GM18907 (cell line): ENCODE results near the gene DTWD2.

ENCODE experiments used
- ATAC-seq: cut with Tn5 transposase; IDR thresholded peaks from one replicate; pipeline ENCODE4 v1.9.1; 2021; ENCODE audit warnings: mild to moderate bottlenecking, moderate library complexity; ENCODE audit not compliant: unreplicated experiment

The DTWD2 gene, protein sequence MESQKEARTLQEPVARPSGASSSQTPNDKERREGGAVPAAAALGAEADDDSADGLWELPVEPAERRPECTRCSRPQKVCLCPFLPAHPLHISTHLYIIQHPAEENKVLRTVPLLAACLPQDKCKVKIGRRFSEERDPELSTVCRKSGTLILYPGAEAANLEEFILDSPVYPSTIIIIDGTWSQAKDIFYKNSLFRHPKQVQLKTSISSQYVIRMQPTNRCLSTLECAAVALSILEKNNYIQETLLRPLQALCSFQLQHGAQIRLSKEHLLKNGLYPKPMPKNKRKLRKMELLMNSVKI

DNA sequence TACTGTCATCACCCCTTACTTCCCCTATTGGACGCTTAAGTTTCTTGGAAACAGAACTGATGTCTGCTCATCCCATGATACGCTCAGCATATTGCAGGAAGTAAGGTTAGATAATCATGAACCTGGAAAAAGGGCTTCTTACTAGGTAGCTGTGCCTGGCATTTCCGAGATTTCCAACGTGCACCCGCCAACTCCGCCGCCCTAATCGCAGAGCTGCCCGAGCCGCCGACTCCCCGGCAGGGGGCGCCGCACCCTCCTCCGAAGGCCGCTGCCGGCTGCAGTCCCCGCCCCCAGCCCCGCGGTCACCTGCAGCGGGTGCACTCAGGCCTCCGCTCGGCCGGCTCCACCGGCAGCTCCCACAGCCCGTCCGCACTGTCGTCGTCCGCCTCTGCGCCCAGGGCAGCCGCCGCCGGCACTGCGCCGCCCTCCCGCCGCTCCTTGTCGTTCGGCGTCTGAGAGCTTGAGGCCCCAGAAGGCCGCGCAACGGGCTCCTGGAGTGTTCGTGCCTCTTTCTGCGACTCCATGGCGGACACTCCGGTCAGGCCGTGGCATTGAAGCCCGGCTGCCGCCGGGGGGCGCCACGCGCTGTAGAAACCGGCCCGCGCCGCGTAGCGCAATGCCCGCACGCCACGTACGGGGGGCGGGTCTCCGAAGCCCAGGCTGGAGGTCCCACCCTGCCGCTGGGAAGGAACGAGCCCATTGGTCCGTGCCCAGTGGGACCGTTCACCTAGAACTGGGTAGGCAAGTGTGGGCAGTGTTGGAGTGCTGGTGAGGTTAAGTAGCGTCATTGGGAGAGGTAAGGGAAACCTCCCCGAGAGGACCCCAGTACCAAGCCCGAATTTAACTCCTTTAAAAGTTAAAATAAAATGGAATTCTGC, at the start of gene DTWD2:
TSS of gene DTWD2 (minus strand) at position 560 of the 878 bp plus-strand sequence. CDS start at position 524, 36 bp downstream.
- peak; percentile 98 for ATAC-seq

DNA sequence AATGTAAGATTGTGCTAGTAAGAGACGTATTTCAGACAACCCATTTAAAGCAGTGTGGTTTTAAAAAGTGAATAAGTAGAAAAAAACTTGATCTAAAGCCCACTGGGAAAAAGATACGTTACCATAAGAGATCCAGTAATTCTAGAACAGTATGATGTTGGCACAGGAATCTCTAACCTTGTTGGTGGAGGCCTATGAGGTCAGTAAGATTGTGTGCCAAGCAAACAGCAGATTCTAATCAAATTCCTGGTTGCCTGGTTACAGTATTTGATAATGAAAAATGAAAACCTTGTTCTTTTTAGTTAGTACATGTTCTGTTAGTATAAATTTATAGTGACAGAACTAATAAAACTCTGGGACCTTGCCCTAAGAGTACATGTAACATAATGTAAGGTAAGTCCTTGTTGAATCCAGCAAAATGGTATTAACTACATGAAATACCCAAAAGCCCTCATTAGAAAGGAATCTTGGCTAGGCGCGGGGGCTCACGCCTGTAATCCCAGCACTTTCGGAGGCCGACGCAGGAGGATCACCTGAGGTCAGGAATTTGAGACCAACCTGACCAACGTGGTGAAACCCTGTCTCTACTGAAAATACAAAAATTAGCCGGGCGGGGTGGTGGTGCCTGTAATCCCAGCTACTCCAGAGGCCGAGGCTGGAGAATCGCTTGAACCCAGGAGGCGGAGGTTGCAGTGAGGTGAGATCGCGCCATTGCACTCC, 49.3 kb upstream of the DTWD2 start:
- no peak for ATAC-seq

DNA sequence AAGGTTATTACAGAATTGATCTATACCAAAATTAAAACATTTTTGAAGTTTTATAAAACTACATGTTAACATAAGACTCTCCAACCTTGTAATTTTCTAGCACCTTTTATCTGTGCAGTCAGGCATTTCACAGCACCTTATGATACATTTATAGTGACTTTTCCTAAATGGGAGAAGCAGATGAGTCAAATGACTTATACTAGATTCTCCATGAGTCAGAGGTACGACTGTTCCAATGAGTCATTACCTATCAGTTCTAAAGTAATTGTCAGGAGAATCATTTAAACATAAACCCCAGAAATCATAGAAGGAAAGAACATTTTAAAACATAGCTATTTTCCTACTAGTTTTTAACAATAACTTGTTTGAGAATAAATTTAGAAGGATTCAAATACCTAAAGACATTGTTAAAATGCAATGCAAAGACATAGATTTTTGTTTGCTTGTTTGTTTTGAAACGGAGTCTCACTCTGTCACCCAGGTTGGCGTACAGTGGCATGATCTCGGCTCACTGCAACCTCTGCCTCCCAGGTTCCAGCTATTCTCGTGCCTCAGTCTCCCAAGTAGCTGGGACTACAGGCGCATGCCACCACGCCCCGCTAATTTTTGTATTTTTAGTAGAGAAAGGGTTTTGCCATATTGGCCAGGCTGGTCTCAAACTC, 47.9 kb upstream of the DTWD2 start:
- no peak for ATAC-seq

DNA sequence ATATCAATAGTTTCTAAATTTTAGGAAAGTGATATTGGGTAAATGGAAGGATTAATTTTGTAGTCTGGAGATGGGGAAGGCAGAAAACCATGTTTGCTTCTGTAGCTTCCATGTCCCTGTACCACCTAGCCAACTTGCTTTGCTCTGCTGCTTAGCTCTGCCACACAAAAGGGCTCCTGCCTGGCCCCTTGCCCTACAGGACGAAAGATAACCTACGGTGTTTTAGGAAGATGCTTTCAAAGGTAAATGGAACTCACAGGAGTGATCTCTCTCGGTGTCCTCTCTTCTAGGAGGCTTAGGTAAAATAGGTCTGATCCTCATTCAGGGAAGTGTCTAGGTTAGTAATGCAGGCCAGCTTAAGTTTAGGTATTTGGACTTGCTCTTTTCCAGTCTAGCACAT, 44.8 kb upstream of the DTWD2 start:
- no peak for ATAC-seq

DNA sequence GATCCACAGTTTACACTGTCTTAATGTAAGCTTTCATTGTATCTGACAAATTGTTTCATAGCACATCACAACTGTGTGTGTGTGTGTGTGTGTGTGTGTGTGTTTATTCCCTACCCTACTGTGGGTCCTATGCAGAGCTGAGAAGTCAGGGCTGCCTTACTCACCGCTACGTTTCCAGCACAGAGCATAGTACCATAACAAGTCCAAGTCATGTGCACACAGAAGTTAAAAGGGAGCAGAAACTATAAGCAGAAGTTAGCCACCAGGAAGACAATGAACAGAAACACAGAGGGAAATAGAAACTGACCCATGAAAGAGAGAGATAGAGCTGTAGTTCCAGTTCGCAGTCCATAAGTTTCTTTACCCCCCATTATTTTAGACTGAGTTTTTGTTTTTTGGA, 44.3 kb upstream of the DTWD2 start:
- ATAC-seq: peak; percentile 32

DNA sequence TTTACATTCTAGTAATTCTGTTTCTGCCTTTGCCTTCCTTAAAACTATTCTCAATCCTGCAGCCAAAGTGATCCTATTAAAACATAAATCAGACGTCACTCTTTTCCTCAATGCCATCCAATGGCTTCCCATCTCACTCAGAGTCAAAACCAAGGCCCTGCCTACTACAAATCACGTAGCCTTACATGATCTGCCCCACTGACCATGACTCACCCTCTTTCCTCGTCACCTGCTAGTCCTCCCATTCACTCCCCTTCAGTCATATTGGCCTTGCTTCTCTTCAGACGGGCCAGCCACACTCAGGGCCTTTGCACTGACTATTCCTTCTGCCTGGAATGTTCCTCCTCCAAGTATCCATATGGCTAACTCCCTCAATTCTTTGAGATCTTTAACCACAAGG, 43.6 kb upstream of the DTWD2 start:
- peak; percentile 62 for ATAC-seq

DNA sequence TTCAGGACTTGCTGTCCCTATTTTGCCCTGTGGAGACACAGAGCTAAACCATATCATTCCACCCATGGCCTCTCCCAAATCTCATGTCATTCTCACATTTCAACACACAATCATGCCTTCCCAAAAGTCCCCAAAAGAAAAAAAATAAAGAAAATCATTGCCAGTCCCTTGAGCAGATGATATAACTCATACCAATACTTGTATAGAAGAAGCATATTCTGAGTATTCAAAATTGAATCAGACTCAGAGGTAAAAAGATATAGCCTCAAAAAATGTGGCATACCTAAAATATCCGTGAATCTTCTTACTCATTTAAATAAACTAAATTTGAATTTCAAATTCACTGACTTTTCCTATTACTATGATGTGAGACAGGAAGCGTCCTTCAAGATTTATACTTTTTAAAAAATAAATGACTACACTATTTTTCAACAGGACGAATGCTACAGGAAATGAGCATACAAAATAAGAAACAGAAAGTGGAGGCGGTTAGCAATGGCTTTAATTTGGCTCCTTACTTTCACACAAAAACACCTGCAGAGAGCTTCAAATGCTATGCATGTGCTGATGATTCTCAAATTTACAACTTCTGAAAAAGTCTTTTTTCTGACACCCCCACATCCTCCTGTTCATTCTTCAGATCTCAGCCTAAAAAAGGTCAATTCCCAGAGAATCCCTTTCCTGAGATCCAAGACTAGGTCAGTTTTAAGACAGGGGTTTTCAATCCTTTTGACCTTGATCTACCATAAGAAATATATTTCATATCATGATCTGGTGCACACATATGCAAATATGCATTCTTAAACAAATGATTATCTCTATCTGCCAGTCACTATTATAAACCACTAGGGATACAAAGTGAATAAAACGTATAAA, 42.9 kb upstream of the DTWD2 start:
- peak; percentile 87 for ATAC-seq

DNA sequence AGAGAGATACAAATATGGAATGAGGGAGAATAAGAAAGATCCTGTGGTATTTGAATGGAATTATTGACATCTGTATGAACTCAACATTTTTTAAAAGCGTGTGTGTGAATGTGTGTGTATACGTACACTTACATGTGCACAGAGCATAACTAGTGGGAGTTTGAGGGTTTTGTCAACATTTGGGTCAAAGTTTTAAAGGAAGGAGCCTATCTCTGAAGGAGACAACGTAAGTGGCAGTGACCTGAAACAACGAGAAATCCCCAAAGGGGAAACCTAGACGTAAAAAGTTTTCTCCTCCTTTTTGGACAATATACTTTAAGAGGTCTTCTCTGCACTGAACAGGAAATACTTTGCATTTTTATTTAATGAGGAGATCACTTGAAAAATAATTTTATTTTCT, 40.2 kb upstream of the DTWD2 start:
- ATAC-seq: no peak

DNA sequence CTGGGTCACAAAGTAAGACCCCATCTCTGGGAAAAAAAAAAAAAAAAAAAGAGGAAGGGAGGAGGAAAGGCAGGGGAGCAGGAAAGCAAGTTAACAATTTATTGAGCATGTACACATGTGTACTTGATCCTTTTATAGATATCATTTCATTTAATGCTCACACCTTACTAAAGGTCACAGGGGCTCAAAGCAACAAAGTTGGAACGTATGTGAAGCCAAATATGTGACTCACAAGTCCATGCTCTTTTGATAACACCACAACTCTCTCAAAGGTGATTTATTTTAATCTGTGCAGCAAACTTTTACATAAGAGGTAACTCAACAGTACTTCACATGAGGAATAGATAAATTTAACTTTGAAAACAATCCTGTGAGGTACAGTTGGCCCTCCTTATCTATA, 34.4 kb upstream of the DTWD2 start:
- ATAC-seq: no peak

DNA sequence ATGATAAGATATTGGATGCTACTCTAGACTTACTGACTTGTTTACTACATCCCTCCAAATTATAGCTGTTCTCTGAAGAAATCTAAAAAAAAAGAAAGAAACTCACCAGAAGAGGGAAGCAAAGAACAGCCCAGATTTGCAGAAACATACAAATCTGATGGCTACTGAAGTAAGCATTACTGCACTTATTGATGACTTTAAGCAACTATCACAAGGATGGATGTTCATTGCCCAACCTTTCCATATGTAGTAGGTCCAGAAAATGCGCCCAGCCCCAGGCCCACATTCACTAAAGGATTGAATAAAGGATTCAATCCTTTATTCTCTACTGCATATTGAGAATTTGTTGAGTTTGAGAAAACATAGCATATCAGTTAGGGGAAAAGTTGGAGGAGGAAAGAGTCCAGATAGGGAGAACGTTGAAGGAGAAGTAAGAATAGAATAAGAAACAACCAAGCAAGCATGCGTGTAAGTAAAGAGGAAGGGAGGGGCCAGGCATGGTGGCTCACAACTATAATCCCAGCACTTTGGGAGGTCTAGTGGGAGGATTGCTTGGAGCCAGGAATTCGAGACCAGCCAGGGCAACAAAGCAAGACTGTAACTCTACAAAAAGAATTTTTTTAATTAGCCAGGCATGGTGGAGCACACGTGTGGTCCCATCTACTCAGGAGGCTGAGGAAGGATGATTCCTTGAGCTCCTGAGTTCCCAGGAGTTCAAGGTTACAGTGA, 33.8 kb upstream of the DTWD2 start:
- peak; percentile 79 for ATAC-seq

DNA sequence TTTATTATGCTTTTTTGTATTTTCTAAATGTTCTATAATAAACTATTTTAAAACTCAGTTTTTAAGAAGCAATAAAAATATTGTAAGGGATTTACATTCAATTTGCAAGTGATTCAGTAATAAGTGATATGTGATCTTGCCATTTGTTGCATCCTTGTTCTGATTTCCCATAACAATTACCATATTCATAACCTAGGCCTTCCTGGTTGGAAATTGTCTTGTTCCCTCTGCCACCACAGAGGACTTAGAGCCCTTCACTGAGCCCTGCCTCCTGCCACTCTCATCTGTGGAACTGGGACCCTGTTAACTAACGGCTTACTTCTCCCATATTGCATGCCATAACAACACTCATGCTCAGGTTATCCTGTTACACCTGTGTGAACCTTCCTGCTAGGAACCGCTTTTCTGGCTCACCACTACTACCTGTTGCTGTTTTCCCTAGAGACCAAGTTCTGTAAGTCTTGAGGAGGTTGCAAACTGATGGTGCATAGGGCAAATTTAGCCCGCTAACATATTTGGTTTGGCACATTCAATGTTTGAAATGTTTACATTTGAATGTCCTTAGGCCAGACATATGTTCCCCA, 32.9 kb upstream of the DTWD2 start:
- ATAC-seq: no peak

DNA sequence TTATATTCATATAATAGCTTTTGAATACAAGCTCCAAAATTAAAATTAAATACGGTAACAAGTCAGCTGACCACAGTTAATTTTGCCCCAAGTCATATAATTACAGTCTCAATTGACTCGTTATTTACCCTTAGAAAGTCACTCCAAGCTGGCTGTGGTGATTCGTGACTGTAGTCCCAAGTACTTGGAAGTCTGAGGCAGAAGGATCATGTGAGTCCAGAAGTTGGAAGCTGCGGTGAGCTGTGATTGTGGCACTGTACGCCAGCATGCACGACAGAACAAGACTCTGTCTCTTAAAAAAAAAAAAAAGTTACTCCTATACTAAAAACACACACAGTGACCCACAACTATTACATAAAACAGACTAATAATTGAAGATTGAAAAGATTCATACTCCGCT, 31.6 kb upstream of the DTWD2 start:
- no peak for ATAC-seq

DNA sequence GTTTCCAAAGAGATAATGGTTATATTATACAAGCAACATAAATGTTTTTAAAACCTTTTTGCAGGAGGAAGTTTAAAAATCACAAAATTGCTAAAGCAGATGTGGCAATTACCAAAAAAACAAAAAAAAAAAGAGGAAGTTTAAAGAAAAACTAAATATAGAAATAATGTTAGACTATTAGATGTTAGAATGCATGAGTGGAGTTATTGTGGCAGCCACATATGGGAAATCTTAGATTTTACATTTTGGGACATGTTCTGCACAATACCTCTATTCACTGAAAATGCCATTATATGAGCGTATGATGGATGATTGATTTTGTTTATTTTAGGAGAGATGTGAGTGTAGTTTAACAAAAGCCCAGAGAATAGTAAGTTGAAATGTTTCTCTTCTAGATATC, 31.2 kb upstream of the DTWD2 start:
- ATAC-seq: no peak

DNA sequence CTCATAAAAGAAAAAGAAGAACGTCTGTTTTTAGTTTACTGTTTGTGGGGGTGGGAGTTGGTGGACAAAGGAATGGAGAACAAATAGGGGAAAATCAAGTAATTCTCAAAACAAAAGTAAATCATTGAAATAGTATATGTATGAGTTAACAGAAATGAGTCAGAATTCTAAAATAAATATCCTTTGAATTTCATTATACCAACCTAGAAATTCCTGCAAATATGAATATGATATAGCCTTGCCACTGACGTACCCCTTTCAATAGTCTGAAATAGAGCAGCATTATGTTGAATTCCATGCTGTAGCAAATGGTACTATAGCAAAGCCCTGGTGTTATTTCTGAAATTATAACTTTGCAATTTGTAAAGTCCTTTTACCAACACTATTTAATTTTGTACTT, 29.6 kb upstream of the DTWD2 start:
- ATAC-seq: no peak

DNA sequence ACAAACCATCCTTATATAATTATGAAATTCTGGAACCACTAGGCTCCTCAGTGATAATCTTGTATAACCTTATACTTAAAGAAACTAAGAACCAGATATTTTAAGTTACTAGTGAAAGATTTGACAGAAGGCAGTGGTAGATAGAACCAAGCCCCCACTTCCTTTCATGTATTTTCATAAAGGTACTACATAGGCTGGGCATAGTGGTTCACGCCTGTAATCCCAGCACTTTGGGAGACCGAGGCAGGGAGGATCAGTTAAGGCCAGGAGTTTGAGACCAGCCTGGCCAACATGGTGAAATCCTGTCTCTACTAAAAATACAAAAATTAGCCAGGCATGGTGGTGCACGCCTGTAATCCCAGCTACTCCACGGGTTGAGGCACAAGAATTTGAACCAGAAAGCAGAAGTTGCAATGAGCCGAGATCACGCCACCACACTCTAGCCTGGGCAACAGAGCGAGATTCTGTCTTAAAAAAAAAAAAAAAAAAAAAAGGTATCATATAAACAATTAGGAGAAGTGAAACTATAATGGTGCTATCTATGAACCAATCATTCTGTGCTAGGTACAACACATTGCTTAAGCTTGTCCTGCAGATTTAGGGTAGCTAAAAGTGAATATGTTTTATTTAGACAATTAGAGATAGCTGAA, 27.9 kb upstream of the DTWD2 start:
- ATAC-seq: peak; percentile 79

DNA sequence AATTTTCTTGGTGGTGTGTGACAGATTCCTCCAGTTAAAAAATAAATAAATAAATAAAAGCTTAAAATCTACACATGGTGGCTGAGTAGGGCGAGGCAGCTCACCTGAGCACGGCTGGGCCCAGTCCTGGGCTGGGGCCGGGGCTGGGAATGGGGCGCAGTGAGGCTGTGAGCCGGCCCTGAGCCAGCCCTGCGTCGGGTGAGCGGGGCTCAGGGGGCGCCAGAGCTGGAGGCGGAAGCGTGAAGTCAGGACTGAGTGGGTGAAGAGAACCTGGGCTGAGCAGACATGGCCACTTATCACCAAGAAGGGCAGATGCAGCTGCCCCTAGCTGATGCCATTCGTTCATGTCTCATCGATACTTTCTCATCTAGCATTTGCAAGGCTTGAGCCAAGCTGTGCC, 22.8 kb upstream of the DTWD2 start:
- no peak for ATAC-seq

DNA sequence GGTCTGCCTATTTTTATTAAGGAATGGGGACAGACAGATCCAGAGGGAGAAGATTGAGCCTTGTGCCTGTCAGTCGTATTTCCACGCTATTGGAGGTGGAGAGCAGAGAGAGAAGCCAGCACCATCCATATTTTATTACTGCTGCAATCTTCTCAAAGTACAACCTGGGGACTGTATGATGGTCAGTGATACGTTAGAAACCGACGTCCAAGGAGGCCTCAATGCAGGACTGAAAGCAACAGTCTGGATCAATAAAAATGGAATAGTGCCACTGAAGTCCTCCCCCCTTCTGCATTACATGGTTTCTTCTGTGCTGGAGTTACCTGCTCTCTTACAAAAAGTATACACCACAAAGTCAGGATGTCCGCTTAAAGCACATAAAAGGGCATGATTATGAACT, 21.9 kb upstream of the DTWD2 start:
- ATAC-seq: no peak

DNA sequence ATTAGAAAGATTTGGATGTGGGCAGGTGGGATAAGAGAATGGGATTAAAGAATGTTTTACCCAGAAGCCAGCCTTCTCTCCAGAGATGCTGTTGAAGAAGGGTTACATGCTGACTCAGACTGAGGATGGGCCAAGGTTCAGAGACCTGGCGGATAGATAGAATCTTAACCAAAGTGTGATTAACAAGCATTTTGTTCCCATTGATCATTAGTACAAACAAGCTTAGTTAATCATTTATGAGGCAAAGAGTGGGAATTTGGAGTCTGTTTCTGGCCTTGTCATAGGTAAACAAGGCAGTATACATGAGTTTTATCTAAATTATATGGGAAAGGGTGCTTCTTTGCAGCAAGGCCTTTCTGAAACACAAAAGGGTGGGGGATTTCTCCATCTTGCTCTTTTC, 20.8 kb upstream of the DTWD2 start:
- ATAC-seq: no peak

DNA sequence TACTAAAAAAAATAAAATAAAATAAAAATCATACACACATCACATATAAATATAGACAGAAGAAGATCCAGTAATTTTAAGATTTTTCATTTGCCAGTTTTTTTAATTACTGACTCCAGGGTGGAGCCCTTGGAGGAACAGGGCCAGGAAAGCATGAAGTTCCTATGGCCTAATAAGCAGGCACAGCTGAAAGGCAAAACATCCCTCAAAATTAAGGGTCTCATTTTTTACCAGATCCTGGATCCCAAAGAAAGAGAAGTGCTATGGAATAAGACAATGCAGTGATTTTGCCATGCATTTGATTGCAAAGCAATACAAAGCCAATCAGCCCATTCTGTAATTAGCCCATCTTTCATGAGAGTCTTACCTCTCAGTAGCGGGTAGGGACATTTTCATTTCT, 11.3 kb upstream of the DTWD2 start:
- no peak for ATAC-seq
